ENCODE data around the gene NTN1.

- TF ChIP-seq EZH2phosphoT487 (IDR thresholded peaks at IDR 0.05; ENCODE audit: insufficient read depth, low read depth), result no peak
- TF ChIP-seq EZH2 (IDR thresholded peaks at IDR 0.05; ENCODE audit: insufficient read depth, poor library complexity, severe bottlenecking), result no peak
Observed at GRCh38 chr17:9036336-9036735, 15.0 kb downstream of the NTN1 start.
